Calu3 (cell line): ENCODE results near the gene METTL9. TPM values are rescaled to one million over a fixed set of nuclear protein-coding genes. Genes with fewer than 3 reads are reported as not detected.
"Not testable (repeated sequence)": the region's sequence is repeated elsewhere in the genome, so short reads cannot be mapped to it uniquely, and the experiment has no call there.

ENCODE experiments used
- Bru-seq: library from RNA; stranded (reverse); fragments of 400-500 nt; gene quantifications from one replicate; lab custom pipeline; 2021; lab: Mats Ljungman, UMichigan
- BruChase-seq, 2 experiments: library from RNA; stranded (reverse); fragments of 400-500 nt; gene quantifications; one replicate each; lab custom pipeline; 2021; lab: Mats Ljungman, UMichigan
- BruUV-seq: library from RNA; stranded (reverse); fragments of 400-500 nt; replicated peaks from 2 replicates; lab custom pipeline; 2021; lab: Mats Ljungman, UMichigan
- CTCF ChIA-PET: fragments of 300-600 bp; sonication (Branson Sonifier 250); formaldehyde crosslinking; loops from one replicate; lab custom pipeline; 2022; ENCODE audit warnings: antibody characterized with exemption; lab: Charles Lee
- DNase-seq: peaks from one replicate; pipeline ENCODE4 v3.0.0; 2022
- H3K27ac Mint-ChIP-seq: one replicate; pipeline ENCODE4 v1.8.0; 2022; ENCODE audit warnings: mixed read lengths; ENCODE audit not compliant: unreplicated experiment
- H3K27me3 Mint-ChIP-seq: one replicate; pipeline ENCODE4 v1.8.0; 2022; ENCODE audit warnings: mixed read lengths; ENCODE audit not compliant: unreplicated experiment
- H3K36me3 Mint-ChIP-seq: one replicate; pipeline ENCODE4 v1.8.0; 2022; ENCODE audit warnings: mild to moderate bottlenecking, moderate library complexity, mixed read lengths; ENCODE audit not compliant: insufficient read depth, unreplicated experiment
- H3K4me1 Mint-ChIP-seq: one replicate; pipeline ENCODE4 v1.8.0; 2022; ENCODE audit warnings: mild to moderate bottlenecking, low read depth, mixed read lengths; ENCODE audit not compliant: unreplicated experiment
- H3K4me3 Mint-ChIP-seq: one replicate; pipeline ENCODE4 v1.8.0; 2022; ENCODE audit warnings: mild to moderate bottlenecking, low read depth, moderate library complexity, mixed read lengths; ENCODE audit not compliant: unreplicated experiment
- H3K9me3 Mint-ChIP-seq: one replicate; pipeline ENCODE4 v1.8.0; 2022; ENCODE audit warnings: low read depth, mixed read lengths; ENCODE audit not compliant: unreplicated experiment
- intact Hi-C: fragments of 100-400 bp; cut with micrococcal nuclease; formaldehyde crosslinking; loops from one replicate; pipeline ENCODE4 v1.10.0; 2022; ENCODE audit not compliant: unreplicated experiment
- long read RNA-seq: library from polyadenylated mRNA; stranded (forward); transcript quantifications from one replicate; pipeline ENCODE4 v2.0.0, GENCODE V29; 2022
- total RNA-seq: library from RNA; stranded (reverse); gene quantifications from 2 replicates; pipeline ENCODE4 v1.2.3, GENCODE V29; 2022
- TF ChIP-seq, protein P1 (sequence below): fragments of 200-600 bp; IDR thresholded peaks from one replicate; pipeline ENCODE4 v1.8.0; 2022; ENCODE audit warnings: antibody characterized with exemption; ENCODE audit not compliant: unreplicated experiment

Gene METTL9
- 86.5 and 109 TPM in 2 replicates for total RNA-seq
- percentile 87 among the genes with signal in this experiment for Bru-seq, nascent RNA
- percentile 85 among the genes with signal in this experiment for BruChase-seq, experiment 1, labeled RNA remaining after a 6-hour chase
- percentile 72 among the genes with signal in this experiment for BruChase-seq, experiment 2, labeled RNA remaining after a 2-hour chase
- long read RNA-seq, full-length matches to known transcripts: 170 of 192 reads
- long read RNA-seq, partial matches to known transcripts: 1 of 192 reads
- long read RNA-seq, other reads (novel, unspliced or antisense): 21 of 192 reads

DNA sequence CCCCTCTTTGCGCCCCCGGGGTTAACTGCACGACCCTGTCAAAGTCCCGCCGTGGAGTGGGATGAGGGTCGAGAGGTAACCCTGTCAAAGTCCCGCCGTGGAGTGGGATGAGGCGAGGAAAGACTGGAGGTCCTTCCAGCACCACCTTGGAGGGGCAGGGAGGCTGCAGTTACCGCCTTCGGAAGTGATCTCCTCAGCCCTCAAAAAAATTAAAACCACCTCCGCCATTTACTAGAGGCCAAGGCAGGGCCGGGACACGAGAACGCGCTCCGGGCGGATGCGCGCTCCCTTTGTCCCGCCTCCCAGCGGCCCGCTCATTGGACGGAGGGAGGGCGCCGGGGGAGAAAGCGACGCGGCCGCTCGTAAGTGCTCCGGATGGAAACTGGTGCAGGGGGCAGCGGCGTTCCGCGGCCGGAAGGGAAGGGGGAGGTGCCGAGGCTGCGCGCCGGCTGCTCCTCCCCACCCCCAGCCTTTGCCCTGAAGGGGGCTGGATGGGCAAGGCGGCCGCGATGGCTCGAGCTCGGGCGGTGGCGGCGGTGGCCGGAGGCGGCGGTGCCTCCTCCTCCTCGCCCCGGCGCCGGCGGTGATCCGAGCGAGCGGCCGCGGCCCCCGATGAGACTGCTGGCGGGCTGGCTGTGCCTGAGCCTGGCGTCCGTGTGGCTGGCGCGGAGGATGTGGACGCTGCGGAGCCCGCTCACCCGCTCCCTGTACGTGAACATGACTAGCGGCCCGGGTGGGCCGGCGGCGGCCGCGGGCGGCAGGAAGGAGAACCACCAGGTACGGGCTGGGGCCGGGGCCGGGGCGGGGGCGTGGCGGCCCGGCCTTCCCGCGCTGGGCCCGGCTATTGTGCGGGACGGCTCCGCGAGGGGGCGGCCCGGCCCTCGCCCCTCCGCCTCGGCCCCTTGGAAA lies at the start of gene METTL9:
METTL9 (plus strand) TSS at position 456 of the 909 bp plus-strand sequence; CDS start at position 613, 157 bp downstream.
- peak within 1 kb of the TSS; percentile 60 for H3K27ac Mint-ChIP-seq
- H3K27me3 Mint-ChIP-seq: no peaks in the 10 kb centered on the region
- intact Hi-C loops: loop anchor here (5.0 kb wide), 1 partner anchor 43 kb away; no protein-coding TSS in a partner anchor
- H3K9me3 Mint-ChIP-seq: no peaks in the 10 kb centered on the region
- CTCF ChIA-PET: interaction anchor here (0.9 kb wide), 1 partner anchor 9 kb away, joined by 4 read pairs; no protein-coding TSS in a partner anchor
- TF ChIP-seq, protein P1, sequence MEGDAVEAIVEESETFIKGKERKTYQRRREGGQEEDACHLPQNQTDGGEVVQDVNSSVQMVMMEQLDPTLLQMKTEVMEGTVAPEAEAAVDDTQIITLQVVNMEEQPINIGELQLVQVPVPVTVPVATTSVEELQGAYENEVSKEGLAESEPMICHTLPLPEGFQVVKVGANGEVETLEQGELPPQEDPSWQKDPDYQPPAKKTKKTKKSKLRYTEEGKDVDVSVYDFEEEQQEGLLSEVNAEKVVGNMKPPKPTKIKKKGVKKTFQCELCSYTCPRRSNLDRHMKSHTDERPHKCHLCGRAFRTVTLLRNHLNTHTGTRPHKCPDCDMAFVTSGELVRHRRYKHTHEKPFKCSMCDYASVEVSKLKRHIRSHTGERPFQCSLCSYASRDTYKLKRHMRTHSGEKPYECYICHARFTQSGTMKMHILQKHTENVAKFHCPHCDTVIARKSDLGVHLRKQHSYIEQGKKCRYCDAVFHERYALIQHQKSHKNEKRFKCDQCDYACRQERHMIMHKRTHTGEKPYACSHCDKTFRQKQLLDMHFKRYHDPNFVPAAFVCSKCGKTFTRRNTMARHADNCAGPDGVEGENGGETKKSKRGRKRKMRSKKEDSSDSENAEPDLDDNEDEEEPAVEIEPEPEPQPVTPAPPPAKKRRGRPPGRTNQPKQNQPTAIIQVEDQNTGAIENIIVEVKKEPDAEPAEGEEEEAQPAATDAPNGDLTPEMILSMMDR: peak; percentile 16
- H3K4me3 Mint-ChIP-seq: peak within 1 kb of the TSS; percentile 95
- H3K4me1 Mint-ChIP-seq: peaks cover 29% of the 10 kb centered on the region
- peaks cover 22% of the 10 kb centered on the region for H3K36me3 Mint-ChIP-seq
- DNase-seq: peak; percentile 98
- no TSS peak for BruUV-seq

GRCh38 chr16:21549975-21550374 lies 49.4 kb upstream of the METTL9 start:
- CTCF ChIA-PET, H3K9me3 Mint-ChIP-seq, DNase-seq, H3K4me1 Mint-ChIP-seq, BruUV-seq, intact Hi-C loops, H3K27ac Mint-ChIP-seq, H3K4me3 Mint-ChIP-seq, H3K36me3 Mint-ChIP-seq: not testable (repeated sequence)
- H3K27me3 Mint-ChIP-seq: peaks cover 12% of the 10 kb centered on the region

GRCh38 chr16:21550435-21550834 lies 48.9 kb upstream of the METTL9 start:
- intact Hi-C loops: not testable (repeated sequence)

GRCh38 chr16:21551076-21551475 lies 48.3 kb upstream of the METTL9 start:
- H3K4me3 Mint-ChIP-seq, H3K27me3 Mint-ChIP-seq, H3K27ac Mint-ChIP-seq, H3K4me1 Mint-ChIP-seq, DNase-seq, H3K9me3 Mint-ChIP-seq, intact Hi-C loops, BruUV-seq, H3K36me3 Mint-ChIP-seq, CTCF ChIA-PET: not testable (repeated sequence)

More at GRCh38 chr16:21550435-21550834, 48.9 kb upstream of the METTL9 start:
- H3K9me3 Mint-ChIP-seq, H3K36me3 Mint-ChIP-seq, CTCF ChIA-PET, H3K27ac Mint-ChIP-seq, H3K4me3 Mint-ChIP-seq, DNase-seq, H3K4me1 Mint-ChIP-seq, BruUV-seq: not testable (repeated sequence)
- peaks cover 12% of the 10 kb centered on the region for H3K27me3 Mint-ChIP-seq

DNA sequence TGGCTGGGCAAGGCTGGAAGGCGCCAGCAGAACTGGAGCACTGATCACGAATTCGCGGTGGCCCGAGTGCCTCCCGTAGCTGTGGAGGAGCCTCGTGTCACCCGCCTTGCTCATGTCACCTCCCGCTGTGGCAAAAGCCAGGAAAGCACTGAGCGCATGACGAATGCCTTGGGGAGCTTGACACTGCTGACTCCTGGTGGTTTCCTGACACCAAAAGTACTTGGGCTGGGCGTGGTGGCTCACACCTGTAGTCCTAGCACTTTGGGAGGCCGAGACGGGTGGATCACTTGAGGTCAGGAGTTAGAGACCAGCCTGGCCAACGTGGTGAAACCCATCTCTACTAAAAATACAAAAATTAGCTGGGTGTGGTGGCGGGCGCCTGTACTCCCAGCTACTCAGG lies 47.8 kb upstream of the METTL9 start:
- H3K4me1 Mint-ChIP-seq, H3K27me3 Mint-ChIP-seq, H3K36me3 Mint-ChIP-seq, intact Hi-C loops, H3K9me3 Mint-ChIP-seq, H3K27ac Mint-ChIP-seq, H3K4me3 Mint-ChIP-seq, BruUV-seq, DNase-seq: not testable (repeated sequence)
- CTCF ChIA-PET: interaction anchor here (0.6 kb wide), 1 partner anchor 89 kb away, joined by 3 read pairs; no protein-coding TSS in a partner anchor

DNA sequence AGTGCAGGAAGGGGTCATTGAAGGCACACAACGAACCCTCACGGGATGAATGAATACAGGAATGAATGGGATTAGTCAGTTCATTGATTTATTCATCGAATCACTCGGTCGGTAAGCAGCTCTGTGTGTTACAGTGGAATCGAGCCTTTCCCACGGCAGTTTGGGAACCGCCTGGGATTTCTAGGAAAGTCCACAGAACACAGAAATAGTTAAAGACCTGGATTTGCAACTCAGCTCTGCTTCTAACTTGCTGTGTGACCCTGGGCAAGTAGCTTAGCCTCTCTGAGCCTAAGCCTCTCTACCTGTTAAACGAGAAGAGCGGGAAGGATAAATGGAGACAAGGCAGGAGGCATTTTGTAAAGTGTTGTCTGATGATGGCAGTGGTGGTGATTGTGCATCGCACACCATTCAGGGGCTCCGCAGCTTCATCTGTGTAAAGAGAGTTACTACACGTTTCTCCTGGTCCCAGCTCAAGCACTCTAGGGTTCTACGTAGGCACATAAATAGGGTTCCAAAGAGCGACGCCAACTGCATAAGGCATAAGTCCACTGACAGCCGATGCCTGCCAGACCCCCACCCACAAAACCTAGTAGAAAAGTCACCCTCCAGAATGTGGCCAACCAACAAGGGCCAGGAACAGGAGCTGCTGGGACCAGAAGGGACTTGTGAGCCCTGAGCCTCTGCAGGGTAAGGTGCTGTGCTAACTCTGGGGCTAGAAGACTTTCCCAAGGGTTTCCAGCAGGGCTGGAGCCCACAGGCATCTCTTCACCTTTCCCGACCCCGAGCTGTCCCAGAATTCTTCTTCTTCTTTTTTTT lies 45.7 kb upstream of the METTL9 start:
- CTCF ChIA-PET, BruUV-seq, H3K4me3 Mint-ChIP-seq, H3K36me3 Mint-ChIP-seq, DNase-seq, H3K9me3 Mint-ChIP-seq, H3K27me3 Mint-ChIP-seq, H3K4me1 Mint-ChIP-seq, intact Hi-C loops, H3K27ac Mint-ChIP-seq: not testable (repeated sequence)
